Right ventricle myocardium inferior (tissue), 1 donor: ENCODE results near the gene SMAD2. TPM values are rescaled to one million over a fixed set of nuclear protein-coding genes. Genes with fewer than 3 reads are reported as not detected.
A peak's percentile ranks its signal among the peaks of the same experiment; 100 is the strongest.

Experiments used
- ATAC-seq: fragments of 200-7000 bp; cut with Tn5 transposase; one replicate; pipeline ENCODE4 v1.9.1; 2020; ENCODE audit warnings: mild to moderate bottlenecking, moderate library complexity
- DNase-seq: peaks from one replicate; pipeline ENCODE4 v3.0.0; 2021; ENCODE audit errors: missing footprints
- intact Hi-C: fragments of 100-400 bp; cut with DNase I; formaldehyde crosslinking; loops from one replicate; pipeline ENCODE4 v1.11.0; 2022
- total RNA-seq: library from RNA; stranded (reverse); fragmentation: NEBNext Ultra II Directional; extraction: Animal tissue kit (Norgen Biotek cat#: 25700); gene quantifications from one replicate; pipeline ENCODE4 v1.2.1, GENCODE V29; 2021
- donor health status: DM: no; HTN: yes; CAD: no; lungs with severe emphysema.

The SMAD2 gene
- total RNA-seq, 1 donor from 2014 or later: 80.2 TPM

GRCh38 chr18:47935321-47936055 is 5.0 kb upstream of the SMAD2 start:
- ATAC-seq (no peak), DNase-seq (no peak)
- intact Hi-C loops: no loop called here

- ATAC-seq: no peak
- intact Hi-C loops: loop anchor here (5.0 kb wide), 1 partner anchor 70 kb away; no protein-coding TSS in a partner anchor
- DNase-seq: no peak
Observed at GRCh38 chr18:47932603-47933002, 2.1 kb upstream of the SMAD2 start.

- intact Hi-C loops: loop anchor here (5.0 kb wide), 1 partner anchor 70 kb away; no protein-coding TSS in a partner anchor
- ATAC-seq: no peak
- DNase-seq: no peak
Observed at GRCh38 chr18:47932190-47932589, 1.7 kb upstream of the SMAD2 start.

- no peak for ATAC-seq
- intact Hi-C loops: loop anchor here (5.0 kb wide), 1 partner anchor 71 kb away; no protein-coding TSS in a partner anchor
- no peak for DNase-seq
Observed at GRCh38 chr18:47931718-47932103, 1.3 kb upstream of the SMAD2 start.

DNA sequence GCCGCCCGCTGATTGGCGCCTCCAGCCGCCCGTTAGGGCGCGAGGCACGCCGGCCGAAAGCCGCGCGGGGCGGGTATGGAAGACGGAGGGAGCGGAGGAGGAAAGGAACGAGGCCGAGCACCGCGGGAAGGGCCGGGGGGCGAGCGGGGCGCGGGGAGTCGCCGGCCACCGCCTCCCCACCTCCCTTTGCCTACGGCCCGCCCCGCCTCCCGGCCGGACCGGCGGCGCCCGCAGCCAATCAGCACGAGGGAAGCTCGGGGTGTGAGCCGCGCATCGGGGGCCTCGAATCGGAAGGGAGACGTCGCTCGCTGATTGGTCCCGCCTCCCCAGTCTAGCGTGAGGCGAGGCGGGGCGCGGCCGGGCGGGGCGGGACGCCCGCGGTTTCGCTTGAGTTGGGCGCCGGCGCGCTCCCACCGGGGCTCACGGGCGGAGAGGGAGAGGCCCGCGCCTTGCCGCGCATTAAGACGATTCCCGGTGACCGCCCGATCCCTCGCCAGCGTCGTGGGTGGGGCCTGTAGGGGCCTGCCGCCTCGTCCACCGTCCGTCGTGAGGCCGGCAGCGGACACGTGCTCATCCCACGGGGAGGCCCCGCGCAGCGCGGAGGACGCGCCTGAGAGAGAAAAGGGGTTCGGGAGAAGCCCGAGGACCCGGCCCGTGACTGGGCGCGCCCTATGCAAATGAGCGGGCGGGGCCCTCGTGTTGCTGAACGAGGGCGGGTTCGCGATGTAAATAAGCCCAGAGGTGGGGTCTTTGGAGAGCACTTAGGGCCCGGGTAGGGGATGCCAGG is 665 bp upstream of the SMAD2 start:
- ATAC-seq: peak; percentile 94
- intact Hi-C loops: loop anchor here (5.0 kb wide), 1 partner anchor 71 kb away; no protein-coding TSS in a partner anchor
- DNase-seq: peak; percentile 99

GRCh38 chr18:47929681-47930198 is 719 bp downstream of the SMAD2 start:
- peak; percentile 0 for ATAC-seq
- no peak for DNase-seq
- intact Hi-C loops: loop anchor here (5.0 kb wide), 2 partner anchors 57 to 73 kb away; no protein-coding TSS in a partner anchor

- intact Hi-C loops: loop anchor here (5.0 kb wide), 1 partner anchor 56 kb away; no protein-coding TSS in a partner anchor
- ATAC-seq (no peak), DNase-seq (no peak)
Observed at GRCh38 chr18:47928466-47928865, 2.0 kb downstream of the SMAD2 start.

DNA sequence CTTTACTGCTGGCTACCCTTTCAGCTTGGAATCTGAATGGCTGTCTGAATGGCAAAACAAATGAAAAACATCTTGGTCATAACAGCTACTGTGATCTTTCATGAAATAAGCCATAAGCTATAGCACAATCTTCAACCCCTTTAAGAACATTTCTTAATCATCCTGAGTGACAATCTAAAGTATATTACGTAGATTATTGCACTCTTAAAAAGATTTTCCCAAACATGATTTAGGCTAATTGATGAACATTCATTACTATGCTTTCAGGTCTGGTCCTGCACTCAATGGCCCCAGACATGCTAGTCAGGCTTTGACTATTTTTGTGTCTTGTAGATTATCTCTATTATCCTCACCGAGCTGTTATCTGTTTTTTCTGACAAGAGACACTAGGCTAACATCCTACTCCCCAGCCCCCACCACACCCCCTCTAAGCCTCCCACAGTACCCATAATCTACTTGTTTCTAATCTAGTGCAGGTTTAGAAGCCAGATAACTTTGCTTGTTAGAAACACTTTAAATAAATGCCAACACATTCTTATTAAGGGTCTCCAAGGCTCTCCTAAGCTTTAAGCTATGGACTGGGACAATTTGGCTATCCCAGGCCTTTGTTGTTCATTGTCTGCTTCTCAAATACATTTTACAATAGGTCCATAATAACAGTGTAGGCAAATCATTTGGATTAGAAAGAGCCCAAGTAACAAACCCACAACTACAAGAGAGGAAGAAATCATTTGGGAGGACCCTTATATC is 4.2 kb downstream of the SMAD2 start:
- DNase-seq: no peak
- no peak for ATAC-seq
- intact Hi-C loops: loop anchor here (5.0 kb wide), 1 partner anchor 54 kb away; no protein-coding TSS in a partner anchor

GRCh38 chr18:47919916-47920315 is 10.5 kb downstream of the SMAD2 start:
- no peak for ATAC-seq
- intact Hi-C loops: no loop called here
- no peak for DNase-seq

- intact Hi-C loops: no loop called here
- DNase-seq: no peak
Observed at GRCh38 chr18:47917923-47918610, 12.4 kb downstream of the SMAD2 start.

DNA sequence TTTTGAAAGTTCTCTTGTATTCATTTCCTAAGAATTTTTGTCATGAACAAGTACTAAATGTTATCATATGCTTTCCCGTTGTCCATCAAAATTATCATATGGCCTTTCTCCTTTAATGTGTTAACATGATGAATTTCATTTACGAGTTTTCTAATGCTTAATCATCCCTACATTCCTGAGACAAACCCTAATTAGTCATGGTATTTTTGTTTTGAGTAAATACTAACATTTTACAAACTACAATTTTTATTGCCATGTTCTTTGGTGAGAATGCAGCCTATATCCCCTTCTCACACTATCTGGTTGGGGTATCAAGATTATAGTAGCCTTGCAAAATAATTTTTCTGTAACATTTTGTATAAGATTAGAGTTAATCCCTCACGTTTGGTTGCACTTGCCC is 14.5 kb downstream of the SMAD2 start:
- intact Hi-C loops: no loop called here
- DNase-seq (no peak), ATAC-seq (no peak)

More at GRCh38 chr18:47917923-47918610, 12.4 kb downstream of the SMAD2 start:
- ATAC-seq: no peak

DNA sequence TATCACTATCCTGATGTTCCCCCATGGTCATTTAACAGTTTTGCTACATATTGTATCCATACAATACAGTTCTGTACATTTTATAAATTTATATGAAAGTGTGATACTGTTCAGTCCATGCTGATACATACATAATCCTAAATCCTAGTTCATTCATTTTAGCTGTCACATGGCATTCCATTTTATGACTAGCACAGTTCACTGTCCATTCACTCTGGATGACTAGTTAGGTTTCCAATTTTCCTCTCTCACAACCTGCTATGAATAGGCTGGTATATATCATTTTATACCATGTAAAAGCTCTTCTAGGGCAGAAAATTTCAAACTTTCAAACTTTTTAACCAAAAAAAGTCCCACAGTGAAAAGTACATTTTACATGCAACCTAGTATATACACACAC is 15.2 kb downstream of the SMAD2 start:
- DNase-seq (no peak), ATAC-seq (no peak)
- intact Hi-C loops: no loop called here

GRCh38 chr18:47912794-47913585 is 17.5 kb downstream of the SMAD2 start:
- intact Hi-C loops: no loop called here
- ATAC-seq (no peak), DNase-seq (no peak)

DNA sequence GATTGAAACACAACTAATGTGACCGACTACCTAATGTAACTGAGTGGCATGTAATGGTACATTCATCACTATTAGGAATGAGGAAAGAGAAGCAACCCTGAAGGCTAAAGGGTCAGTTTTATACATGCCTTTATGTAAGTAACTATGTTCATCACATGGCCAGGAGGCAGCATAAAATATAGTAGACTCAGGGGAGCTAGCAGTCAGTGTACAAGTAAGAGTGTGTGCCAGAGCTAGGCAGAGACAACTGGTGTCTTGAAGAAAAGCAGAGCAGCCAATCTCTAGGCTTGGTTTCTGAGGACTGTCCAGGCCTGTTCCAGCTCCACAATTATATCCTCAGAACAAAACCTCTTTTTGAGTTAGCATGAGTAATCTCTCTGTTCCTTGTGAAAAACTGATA is 18.1 kb downstream of the SMAD2 start:
- intact Hi-C loops: no loop called here
- DNase-seq (no peak), ATAC-seq (peak; percentile 66)

- no peak for DNase-seq
- peak; percentile 79 for ATAC-seq
- intact Hi-C loops: no loop called here
Observed at GRCh38 chr18:47911877-47912276, 18.6 kb downstream of the SMAD2 start.

- ATAC-seq (no peak), DNase-seq (no peak)
- intact Hi-C loops: no loop called here
Observed at GRCh38 chr18:47909484-47909883, 21.0 kb downstream of the SMAD2 start.

DNA sequence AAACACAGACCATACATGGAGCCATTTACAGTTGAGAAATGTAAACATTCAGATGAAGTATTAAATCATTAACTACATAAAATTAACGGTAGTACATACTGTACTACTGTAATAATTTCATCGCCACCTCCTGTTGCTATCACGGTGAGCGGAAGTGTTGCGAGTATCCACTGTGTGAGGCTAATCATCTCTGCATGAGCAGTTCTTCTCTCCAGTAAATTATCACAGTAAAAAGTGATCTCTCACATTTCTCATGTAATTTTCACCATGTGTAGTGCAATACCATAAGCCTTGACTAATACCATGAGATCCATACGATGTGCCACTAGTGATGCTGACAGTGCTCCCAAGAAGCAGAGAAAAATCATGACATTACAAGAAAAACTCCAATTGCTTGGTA is 21.9 kb downstream of the SMAD2 start:
- DNase-seq: no peak
- intact Hi-C loops: no loop called here
- no peak for ATAC-seq

DNA sequence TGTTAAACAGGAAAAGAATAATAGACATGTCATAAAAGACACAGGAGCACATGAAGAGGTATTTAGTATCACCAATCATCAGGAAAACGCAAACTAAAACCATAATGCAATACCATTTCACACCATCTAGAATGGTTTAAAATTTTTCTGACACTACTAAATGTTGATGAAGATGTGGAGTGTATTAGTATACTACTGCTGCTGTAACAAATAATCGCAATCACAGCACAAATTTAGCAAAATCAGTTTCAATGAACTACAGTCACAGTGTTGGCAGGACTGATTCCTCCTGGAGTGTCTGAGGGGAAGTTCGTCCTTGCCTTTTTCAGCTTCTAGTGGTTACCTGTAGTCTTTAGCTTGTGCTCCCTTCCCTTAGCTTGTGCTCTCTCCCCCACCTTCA is 24.1 kb downstream of the SMAD2 start:
- intact Hi-C loops: no loop called here
- DNase-seq (no peak), ATAC-seq (no peak)
